ENCODE results near the gene GIGYF2.
"Not testable (repeated sequence)": the region's sequence is repeated elsewhere in the genome, so short reads cannot be mapped to it uniquely, and the experiment has no call there.

Gene GIGYF2, protein sequence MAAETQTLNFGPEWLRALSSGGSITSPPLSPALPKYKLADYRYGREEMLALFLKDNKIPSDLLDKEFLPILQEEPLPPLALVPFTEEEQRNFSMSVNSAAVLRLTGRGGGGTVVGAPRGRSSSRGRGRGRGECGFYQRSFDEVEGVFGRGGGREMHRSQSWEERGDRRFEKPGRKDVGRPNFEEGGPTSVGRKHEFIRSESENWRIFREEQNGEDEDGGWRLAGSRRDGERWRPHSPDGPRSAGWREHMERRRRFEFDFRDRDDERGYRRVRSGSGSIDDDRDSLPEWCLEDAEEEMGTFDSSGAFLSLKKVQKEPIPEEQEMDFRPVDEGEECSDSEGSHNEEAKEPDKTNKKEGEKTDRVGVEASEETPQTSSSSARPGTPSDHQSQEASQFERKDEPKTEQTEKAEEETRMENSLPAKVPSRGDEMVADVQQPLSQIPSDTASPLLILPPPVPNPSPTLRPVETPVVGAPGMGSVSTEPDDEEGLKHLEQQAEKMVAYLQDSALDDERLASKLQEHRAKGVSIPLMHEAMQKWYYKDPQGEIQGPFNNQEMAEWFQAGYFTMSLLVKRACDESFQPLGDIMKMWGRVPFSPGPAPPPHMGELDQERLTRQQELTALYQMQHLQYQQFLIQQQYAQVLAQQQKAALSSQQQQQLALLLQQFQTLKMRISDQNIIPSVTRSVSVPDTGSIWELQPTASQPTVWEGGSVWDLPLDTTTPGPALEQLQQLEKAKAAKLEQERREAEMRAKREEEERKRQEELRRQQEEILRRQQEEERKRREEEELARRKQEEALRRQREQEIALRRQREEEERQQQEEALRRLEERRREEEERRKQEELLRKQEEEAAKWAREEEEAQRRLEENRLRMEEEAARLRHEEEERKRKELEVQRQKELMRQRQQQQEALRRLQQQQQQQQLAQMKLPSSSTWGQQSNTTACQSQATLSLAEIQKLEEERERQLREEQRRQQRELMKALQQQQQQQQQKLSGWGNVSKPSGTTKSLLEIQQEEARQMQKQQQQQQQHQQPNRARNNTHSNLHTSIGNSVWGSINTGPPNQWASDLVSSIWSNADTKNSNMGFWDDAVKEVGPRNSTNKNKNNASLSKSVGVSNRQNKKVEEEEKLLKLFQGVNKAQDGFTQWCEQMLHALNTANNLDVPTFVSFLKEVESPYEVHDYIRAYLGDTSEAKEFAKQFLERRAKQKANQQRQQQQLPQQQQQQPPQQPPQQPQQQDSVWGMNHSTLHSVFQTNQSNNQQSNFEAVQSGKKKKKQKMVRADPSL (N-terminal part only)

DNA sequence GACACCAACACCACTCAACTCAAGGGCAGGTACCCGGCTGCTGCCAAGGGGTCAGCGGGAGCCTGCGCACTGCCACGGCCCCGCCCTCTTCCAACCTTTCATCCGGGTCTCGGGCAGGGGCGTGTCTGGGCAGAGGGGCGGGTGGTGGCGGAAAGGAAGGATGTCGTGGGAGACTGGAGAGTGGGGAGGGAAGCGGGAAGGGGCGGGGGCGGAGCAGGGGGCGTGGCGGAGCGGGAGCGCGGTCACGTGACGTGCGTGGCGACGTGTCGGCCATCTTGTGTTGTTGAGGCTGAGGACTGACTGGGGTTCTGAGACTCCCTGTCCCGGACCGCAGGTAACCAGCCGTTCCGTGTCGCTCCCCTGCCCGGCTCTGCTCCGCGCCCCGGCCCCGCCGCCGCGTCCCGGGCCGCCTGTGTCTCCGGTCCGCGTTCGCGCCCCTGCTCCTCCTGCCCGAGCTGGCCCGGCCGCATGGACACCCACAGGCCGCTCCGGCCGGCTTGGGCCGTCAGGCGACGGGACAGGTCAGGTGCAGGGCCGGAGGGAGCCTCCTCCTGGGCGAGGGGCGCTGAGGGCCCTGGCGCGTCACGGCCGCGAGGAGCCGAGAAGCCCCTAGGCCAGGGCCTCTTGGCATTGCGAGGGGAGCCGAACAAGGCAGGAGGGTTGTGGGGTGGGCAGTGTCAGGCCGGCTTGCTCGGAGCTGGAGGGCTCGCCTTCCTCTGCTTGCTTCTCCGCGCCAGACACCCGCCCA is at the start of gene GIGYF2:
Gene GIGYF2, plus strand, starts transcription at position 273 of the 748 bp plus-strand sequence. CDS start 37,867 bp downstream, outside the sequence.
- peak; percentile 95 for DNase-seq

DNA sequence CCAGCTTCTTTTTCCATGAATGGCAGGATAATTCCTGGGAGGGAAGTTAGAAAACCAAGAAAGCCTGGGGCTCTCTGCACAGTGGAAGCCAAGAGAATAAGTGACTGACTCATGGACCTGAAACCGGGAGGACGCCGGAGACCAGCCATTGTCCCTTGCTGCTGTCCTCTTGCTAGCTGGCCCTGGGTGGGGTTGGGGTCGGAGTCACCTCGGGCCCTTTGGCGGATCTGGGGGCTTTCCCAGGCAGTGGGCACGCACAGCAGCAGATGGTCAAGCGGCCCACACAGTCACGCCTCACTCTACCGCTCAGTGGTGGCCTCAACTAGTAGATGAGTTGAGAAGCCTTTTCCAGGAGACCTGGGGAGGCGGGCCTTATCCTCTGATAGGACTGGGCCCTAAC is 48.1 kb upstream of the GIGYF2 start:
- no peak for DNase-seq

DNA sequence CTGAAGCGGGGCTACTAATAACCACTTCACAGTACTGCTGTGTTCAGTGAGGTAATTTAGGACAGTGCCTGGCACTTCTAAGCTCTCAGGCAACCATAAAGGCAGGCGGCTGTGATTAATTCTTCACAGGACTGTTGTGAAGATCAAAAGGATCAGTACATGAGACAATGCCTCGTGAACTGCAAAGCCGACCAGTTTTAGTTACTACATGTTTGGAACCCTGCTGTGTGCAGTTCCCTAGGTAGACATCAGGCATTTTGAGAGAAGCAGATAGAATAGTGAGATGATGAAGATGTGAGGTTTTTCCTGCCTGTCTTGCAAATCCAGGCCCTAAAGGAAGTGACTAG is 44.7 kb upstream of the GIGYF2 start:
- no peak for DNase-seq

GRCh38 chr2:232653441-232653840 is 43.7 kb upstream of the GIGYF2 start:
- DNase-seq = no peak

- no peak for DNase-seq
Measured at GRCh38 chr2:232655392-232655791, 41.7 kb upstream of the GIGYF2 start.

DNA sequence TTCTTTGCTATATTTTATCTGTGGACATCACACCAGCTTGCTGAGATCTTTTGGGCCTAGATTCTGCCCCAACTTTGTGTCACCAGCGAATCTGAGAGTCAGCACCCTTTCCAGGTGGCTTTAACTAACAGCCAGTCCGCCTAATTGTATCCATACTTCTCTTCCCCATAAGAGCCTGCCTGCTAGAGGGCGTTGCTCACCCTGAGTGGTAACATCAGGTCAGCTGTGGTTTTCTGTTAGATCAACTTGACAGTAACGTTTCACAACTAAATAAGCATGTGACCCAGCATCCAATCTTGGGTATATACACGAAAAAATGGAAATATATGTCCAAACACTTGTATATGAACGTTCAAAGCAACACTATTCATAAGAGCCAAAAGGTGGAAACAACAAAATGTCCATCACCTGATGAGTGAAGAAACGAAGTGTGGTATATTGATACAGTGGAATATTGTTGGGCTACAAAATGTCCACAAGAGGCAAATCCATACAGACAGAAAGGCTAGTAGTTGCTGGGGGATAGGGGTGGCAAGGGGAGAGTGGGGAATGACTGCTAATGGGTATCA is 38.8 kb upstream of the GIGYF2 start:
- DNase-seq = no peak

DNA sequence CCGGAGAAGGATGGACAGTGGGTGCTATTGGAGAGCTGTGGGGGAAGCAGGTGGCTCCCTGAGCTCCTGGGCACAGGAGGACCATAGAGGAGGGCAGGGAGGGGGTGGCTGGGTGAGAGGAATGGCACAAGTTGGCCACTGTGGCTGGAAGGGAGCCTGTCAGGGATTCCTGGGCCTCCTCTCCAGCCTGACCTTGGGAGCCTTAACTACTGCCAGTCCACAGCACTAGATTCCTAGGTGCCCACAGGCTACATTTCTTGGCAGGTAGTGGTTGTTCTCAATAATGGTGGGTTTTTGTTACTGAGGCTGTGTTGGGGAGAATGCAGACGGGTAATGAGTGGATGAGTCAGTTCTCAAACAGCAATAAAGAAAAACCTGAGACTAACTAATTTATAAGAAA is 37.8 kb upstream of the GIGYF2 start:
- no peak for DNase-seq

DNA sequence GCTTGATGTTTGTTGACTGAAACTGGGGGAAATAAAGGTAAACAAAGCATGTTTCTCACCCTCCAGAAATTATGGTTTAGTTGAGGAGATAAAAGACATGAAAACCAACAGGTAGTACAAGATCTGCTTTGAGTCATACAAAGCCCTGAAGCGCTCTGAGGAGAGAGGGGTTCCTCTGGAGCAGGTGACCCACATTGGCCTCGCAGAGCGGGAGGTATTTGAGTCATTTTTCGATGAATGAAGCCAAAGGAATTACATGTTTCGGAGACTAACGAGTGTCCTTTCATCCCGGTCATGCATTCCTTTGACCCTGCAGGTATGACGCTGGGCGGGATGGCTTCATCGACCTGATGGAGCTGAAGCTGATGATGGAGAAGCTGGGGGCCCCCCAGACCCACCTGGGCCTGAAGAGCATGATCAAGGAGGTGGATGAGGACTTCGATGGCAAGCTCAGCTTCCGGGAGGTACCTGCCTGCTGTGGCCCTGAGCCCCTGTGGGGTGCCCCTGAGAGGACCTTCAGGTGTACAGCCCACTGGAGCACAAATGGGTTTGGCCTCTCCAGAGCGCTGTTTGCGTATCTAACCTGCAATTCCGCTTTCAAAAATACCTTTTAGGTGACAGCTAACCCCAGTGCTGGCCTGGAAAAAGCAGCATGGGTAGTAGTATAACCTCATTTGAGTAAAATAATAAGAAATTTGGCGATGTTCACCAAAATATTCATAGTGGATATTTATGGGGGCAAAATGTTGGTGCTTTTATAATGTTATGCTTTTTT is 34.5 kb upstream of the GIGYF2 start:
- DNase-seq = no peak

DNA sequence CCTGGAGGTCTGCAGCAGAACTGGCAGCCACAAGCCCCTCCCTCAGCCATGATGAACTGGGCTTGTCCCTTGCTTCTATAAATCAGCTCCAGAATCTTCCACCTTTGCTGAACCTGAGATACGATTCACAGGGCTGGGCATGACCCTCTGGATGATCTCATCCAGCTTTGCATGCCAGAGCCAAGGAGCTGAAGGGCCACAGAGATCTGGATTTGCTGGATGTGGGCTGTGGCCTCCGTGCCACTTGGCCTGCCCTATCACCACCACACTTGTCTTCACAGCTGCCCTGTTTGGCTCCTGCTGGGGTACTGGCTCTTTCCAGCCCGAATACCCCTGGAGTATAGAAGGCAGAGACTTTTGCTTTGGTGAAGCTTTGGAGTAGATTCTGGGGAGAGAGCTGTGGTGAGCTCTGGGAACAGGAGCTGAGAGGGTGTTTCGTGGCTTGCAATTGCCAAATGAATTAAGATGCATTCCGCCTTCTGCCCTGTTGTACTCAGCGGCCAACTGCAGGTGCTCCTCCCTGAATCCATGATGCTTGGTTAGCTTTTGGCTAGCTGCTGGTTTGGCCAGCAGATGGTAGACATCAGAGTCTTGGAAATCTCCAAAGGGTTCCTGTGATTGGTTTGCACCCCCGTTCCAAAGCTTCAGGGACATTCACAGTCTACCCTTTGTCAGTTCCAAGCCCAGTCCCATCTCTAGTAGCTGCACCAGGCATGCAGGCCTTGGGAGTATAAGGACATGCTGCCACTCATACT is 30.9 kb upstream of the GIGYF2 start:
- DNase-seq = no peak

GRCh38 chr2:232667989-232668583 is 29.0 kb upstream of the GIGYF2 start:
- DNase-seq = no peak

DNA sequence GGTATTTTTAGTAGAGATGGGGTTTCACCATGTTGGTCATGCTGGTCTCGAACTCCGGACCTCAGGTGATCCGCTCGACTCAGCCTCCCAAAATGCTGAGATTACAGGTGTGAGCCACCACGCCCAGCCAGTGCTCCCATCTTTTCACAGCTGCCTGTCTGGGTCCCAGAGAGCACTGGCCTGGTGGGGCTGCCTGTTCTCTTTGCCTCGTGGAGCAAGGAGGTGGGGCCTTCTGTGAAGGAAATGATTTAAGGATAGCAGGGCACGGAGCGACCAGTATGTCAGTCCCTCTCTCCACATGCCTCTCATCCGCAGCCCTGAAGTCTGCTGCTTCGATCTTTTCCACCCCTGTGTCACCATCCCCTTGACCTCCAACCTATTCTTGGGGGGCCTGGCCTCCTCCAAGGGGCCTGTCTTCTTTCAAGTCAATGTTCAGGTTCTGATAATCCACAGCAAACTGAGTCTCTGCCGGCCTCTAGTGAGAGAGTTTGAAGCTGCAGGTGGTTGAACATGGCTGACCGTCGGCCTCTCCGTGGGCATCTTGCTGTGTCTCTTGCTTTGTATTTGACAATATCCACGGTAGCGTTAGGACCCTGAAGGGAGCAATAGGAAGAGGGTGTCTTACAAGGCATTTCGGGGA is 28.2 kb upstream of the GIGYF2 start:
- no peak for DNase-seq

- peak; percentile 24 for DNase-seq
Measured at GRCh38 chr2:232672588-232672987, 24.5 kb upstream of the GIGYF2 start.

DNA sequence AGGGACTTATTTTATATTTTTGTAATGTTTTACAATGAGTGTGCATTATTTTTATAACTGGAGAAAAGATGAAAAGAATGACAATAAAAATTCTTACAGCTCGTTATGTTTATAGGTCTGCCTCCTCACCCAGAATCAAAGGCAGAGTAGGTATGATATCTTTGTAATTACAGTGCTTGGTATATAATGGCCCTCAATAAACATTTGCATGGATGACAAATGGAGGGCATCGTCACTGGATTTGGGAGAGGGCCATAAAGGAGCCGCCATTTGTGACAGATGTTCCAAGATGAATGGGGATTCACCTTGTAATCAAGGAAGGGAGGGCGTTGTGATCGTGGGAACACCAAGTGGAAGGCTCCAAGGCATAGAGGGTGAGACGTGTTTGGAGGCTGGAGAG is 22.6 kb upstream of the GIGYF2 start:
- DNase-seq = no peak

DNA sequence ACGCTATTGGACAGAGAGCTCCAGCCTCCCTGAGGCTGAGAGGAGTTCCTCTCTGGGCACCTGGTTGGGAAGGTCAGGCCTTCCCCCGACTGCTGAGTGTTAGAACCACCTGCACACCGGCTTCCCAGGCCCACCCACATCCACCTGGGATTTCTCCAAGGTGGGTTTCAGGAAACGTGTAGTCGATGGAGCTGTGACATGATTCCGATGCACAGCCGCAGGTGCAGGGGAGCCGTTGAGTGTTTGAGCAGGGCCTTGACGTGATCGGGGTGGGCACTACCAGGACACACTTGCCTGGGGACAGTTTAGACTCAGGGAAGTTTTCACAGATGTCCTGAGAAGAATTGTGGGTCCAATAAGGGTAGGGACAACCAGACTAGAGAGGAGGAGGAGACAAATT is 21.8 kb upstream of the GIGYF2 start:
- no peak for DNase-seq

DNA sequence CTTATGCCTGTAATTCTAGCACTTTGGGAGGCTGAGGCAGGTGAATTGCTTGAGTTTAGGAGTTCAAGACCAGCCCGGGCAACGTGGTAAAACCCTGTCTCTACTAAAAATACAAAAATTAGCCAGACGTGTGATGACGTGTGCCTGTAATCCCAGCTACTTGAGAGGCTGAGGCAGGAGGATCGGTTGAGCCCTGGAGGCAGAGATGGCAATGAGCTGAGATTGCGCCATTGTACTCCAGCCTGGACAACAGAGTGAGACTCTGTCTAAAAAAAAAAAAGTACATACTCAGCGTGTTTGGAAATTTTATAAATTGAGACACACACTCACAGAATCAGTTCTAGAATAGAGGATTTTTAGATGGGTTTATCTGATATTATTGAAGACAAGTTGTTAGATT is 17.1 kb upstream of the GIGYF2 start:
- no peak for DNase-seq

- DNase-seq = no peak
Measured at GRCh38 chr2:232681527-232681926, 15.6 kb upstream of the GIGYF2 start.

GRCh38 chr2:232683368-232683767 is 13.8 kb upstream of the GIGYF2 start:
- no peak for DNase-seq

DNA sequence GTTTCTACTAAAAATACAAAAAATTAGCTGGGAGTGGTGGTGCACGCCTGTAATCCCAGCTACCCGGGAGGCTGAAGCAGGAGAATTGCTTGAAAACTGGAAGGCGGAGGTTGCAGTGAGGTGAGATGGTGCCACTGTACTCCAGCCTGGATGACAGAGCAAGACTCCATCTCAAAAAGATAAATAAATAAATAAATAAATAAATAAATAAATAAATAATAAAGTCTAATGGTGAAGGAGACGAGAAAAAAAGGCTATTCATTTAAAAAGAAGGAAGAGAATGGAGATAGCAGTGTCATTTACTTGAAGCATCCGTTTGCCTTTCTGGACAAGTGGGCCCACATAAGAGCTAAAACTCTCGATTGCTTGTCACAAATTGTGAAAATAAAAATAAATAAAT is 11.7 kb upstream of the GIGYF2 start:
- not testable (repeated sequence) for DNase-seq

DNA sequence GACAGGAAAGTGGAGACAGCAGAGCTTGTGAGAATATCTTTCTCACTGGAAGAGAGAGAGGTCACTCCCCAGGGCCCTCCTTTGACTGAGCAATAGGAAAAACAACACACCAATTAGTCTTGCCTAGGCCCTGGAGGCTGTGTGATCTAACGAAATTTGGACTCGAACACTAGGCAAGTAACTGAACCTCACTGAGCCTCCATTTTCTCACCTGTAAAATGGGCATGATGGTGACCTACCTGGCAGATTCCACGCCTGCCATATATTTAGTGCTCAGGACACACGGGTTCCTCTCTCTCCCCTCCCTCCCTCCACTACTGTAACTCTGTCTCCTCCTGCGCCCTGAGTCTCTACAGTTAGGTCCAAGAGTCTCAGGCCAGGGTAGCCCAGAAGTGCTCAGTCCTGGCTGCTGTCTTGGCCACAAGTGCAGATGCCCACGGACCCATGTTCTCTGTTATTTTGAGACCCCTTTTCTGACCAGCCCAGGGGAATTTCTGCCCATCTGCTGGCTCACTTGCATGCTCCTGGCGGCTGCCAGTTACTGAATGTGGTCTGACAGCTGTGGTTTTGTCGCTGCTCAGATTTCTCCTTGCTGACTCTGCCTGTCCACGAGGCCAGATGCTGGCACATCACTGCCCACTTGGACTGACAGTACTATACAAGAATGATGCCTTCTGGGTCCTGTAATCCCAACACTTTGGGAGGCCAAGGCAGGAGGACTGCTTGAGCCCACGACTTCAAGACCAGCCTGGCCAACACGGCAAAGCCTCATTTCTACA is 9.6 kb upstream of the GIGYF2 start:
- no peak for DNase-seq

Data from DMS79 treated with DMSO at 0.1 percent for 48 hours (cell line).